Right ventricle myocardium superior (tissue), 1 donor: Measurements from ENCODE around the gene ATP10A. TPM values are rescaled to one million over a fixed set of nuclear protein-coding genes. Genes with fewer than 3 reads are reported as not detected.

Experiments used
- ATAC-seq: fragments of 200-7000 bp; cut with Tn5 transposase; one replicate; pipeline ENCODE4 v1.9.1; 2020; ENCODE audit warnings: mild to moderate bottlenecking; ENCODE audit not compliant: poor library complexity
- DNase-seq: peaks from one replicate; pipeline ENCODE4 v3.0.0-alpha.2; 2020
- intact Hi-C: fragments of 100-400 bp; cut with DNase I; formaldehyde crosslinking; loops from one replicate; pipeline ENCODE4 v1.11.2; 2022
- total RNA-seq: library from RNA; stranded (reverse); fragmentation: NEBNext Ultra II Directional; extraction: Animal tissue kit (Norgen Biotek cat#: 25700); gene quantifications from one replicate; pipeline ENCODE4 v1.2.1, GENCODE V29; 2021
- donor health status: DM: no; HTN: yes; CAD: no; lungs with severe emphysema.

ATP10A gene
- total RNA-seq, 1 donor from 2014 or later: 0.75 TPM

DNA sequence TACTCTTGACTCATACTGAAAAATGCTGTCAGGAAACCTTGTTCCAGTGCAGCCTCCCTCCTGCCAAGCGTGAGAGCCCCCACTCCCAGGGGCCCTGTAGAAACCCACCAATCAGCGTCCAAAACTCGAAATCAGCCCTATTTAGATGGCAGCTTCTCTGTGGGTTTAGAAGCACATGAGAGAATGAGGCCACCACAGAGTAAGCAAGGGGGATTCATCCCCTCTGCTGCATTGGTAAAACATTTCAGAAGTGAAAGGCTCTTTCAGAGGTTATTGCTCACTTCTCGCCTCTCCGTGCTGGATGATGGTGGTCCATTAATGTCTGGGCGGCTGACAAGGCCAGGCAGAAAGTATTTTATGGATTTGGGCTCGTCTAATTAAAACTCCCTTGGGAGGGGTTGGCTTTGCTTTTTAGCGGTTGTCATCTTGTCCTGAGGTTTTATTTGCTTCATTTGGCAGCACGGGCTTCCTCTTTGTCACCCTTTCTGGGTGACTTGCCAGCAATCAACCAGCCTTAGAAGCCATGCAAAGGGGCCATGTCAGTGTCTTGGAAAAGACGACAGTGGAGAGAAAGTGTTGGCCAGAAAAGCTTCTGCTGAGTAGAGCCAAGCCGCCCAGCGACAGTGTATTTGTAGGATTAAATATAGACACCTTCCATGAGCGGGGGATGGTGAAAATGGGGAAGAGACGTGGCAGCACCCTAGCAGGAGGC, 145.5 kb downstream of the ATP10A start:
- DNase-seq (no peak), ATAC-seq (no peak)
- intact Hi-C loops: no loop called here

- ATAC-seq (no peak), DNase-seq (no peak)
- intact Hi-C loops: no loop called here
Measured at GRCh38 chr15:25717127-25717456, 146.0 kb downstream of the ATP10A start.

DNA sequence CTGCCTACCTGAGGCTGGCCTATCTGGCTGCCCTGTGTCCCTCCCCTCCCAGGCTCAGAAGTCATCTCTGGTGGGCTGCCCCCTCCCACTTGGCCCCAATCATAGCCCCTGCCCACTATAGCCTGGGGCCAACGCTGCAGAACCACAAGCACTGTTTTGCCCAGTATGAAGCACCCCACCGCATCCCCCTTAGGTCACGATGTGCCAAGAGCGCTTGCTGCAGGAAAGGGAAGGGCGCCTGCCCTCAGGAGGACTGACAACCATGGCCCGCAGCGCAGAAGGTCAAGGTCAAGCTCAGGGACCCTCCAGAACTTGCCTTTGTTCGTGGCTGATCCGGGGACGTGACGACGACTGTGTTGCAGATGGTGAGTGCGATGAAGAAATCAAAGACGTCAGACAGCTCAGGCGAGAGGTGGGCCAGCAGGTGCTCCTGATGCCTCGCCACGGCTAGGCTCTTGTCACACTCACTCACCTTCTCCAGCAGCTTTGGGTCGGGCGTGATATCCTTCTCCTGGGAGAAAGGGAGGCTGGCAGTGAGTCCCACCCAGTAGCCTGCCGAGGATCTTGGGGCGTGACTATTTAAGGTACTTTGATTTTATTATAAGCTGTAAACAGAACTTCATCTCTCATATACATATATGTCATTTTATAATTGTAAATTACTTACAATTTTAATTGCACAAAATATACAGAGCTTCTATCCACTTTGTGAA, 146.6 kb downstream of the ATP10A start:
- ATAC-seq: no peak
- no peak for DNase-seq
- intact Hi-C loops: no loop called here

GRCh38 chr15:25715536-25716413, 147.4 kb downstream of the ATP10A start:
- intact Hi-C loops: no loop called here
- ATAC-seq: no peak
- DNase-seq: no peak

DNA sequence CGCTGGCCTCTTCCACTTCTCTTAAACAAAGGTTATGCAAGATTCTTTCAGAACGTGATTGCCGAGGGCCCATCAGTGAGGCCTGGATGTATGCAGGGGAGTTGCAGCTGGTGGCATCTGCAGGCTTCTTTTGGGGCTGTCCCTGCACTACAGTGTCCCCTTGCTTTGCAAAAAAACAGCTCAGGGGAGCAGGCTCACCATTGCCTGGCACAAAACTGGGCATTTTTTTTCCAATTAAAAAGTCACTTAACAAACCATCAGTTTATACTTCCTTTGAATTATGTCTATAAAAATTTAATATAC, 148.6 kb downstream of the ATP10A start:
- intact Hi-C loops: no loop called here
- ATAC-seq (no peak), DNase-seq (no peak)

DNA sequence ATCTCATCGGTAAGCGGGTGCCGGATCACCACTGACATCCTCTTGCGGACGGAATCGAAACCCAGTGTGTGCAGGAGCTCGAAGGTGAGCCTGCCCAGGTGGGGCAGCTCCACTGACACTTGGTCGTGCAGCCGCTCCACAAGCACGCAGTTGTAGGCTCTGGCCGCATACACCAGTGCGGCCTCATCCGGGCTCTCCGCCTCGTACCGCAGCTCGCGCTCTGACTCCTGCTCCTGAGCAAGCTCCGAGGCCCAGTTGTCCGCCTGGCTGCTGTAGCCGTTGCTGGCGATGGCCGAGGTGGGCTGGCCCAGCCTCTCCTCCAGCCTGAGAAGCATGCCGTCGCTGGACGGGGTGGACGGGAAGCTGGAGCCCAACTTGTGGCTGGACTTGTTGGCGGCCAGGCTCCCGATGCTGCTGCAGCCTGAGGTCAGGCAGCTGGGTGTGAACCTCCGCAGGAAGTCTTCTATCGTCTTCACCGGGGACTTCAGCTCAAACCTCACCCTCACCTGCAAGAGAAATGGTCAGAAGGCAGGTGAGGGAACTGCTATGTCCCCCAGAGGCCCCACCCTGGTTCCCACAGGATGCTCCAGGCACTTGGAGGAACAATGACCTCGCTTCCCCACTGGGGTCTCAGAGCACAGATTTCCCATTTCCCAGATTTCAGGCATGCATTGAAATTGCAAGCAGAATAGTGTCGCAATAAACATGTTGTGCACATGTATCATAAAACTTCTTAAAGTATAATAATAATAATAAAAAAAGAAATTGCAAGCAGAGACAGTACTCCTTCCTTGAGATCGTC, 149.2 kb downstream of the ATP10A start:
- DNase-seq (no peak), ATAC-seq (no peak)
- intact Hi-C loops: no loop called here

- intact Hi-C loops: no loop called here
- DNase-seq: no peak
- ATAC-seq: no peak
Measured at GRCh38 chr15:25712961-25713355, 150.2 kb downstream of the ATP10A start.

- ATAC-seq: no peak
- intact Hi-C loops: no loop called here
- DNase-seq: no peak
Measured at GRCh38 chr15:25712192-25712960, 150.8 kb downstream of the ATP10A start.

DNA sequence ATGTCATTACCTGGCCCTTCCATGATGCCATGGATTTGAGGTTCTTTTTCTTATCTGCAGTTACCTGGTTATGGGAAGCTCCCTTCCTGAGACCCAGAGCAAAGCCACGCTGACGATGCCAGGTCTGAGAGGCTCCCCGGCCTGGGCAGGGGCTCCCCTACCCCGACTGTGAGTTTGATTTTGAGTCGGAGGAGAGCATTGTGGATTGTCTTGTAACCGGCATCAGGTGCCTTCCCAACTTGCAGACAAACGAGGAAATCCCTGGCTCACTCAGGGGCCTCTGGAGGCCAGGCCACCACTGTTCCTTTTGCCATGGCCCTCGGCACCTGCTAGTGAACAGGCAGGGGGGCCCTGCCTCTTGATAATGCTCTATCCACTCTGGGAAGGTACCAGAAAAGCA, 151.4 kb downstream of the ATP10A start:
- DNase-seq: no peak
- intact Hi-C loops: no loop called here
- no peak for ATAC-seq

GRCh38 chr15:25711164-25711563, 152.0 kb downstream of the ATP10A start:
- ATAC-seq: no peak
- intact Hi-C loops: no loop called here

DNA sequence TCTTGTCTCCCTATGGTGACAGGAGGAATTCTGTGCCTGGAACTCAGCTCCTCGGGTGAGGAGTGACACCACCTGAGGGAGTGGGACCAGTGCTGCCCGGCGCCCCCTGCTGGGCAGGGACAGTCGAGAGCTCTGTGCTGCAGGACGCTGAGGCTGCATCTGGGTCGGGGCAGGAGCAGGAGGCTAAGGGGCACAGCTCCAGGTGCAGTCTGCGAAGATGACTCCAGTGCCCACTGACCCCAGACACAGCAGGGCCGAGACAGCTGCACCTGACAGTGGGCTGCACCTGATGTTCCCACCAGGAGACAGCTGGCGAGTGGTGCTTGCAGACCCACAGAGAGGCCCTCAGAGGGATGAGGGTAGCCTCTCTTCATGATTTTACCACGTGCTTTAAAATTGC, 152.9 kb downstream of the ATP10A start:
- intact Hi-C loops: no loop called here
- peak; percentile 73 for DNase-seq
- ATAC-seq: peak; percentile 87

More at GRCh38 chr15:25711164-25711563, 152.0 kb downstream of the ATP10A start:
- no peak for DNase-seq

DNA sequence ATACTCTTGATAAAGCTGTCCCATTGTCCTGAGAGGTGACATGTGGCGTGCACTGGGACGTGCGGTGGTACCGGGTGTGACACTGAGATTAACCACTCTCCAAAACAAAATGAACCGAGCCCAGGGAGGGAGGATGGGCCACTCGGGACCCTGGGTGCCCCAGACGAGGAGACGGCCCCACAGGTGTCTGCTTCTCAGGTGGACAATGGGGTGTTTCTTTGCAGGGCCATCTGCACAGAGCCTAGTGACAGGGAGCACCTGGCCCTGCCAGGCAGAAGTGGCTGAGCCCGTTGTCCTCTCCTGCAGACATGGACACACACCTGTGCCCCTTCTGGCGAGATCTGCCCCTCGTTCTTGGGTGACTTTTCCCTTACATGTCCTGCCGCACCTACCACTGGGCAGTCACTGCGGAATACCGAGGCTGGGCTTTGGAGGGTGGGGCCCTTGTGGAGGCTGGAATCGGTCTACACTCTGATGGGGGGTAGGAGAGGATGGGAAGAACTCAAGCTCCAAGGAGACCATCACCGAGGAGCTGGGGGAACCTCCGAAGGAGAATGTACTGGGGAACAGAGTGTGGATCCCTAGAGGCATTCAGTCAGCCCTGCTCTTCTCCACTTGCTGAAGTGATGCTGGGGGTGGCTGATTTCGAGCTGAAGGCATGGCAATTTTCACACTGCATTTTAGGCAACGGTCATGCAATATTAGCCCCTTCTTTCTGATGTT, 153.5 kb downstream of the ATP10A start:
- ATAC-seq: no peak
- intact Hi-C loops: loop anchor here (5.0 kb wide), 1 partner anchor 202 kb away; no protein-coding TSS in a partner anchor

DNA sequence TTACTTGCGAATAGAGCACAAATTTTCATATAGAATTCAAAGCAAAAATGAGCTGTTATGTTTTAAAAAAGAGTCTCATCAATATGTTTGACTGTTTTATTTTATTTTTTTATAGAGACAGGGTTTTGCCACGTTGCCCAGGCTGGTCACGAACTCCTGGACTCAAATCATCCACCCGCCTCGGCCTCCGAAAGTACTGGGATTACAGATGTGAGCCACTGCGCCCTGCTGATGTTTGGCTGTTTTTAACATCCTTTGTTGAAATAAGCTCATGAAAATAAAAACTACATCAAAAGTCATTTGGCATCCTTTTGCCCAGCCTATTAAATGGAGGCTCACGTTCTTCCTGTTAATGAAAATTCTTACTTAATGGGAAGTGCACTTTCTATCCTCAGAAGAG, 154.7 kb downstream of the ATP10A start:
- intact Hi-C loops: loop anchor here (5.0 kb wide), 1 partner anchor 201 kb away; no protein-coding TSS in a partner anchor
- DNase-seq: no peak
- no peak for ATAC-seq

More for the DNA sequence above, 153.5 kb downstream of the ATP10A start:
- DNase-seq: no peak

DNA sequence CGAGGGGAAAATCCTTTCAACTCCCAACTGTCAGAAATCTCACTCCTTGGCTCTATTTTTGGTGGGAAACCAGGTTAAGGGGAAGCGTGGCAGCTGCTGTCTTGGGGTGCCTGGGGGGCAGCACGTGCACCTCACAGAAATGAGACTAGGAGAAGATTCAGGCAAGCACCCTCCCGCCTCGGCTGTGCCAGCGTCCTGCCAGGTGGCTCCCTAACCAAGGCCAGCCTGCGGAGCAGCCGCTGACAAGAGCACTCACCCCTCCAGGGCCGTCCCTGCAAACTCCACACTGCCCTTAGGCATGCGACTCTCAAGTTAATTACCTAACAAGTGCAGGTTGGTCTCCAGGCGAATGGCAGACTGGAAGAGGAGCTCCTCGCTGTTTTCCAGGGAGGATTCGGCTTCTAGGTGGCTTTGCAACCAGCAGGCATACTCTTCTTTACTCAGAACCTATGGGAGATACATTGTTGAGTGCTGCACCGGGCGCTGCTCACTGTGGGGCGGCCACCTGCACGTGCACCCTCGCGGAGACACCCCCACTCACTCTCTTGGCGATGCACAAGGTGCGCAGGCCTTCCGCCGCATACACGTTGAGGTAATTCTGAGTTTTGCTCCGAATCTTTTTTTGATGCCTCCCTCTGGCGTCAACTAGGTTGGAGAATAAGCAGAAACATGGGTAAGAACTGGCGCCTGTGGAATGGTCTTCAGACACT, 155.3 kb downstream of the ATP10A start:
- intact Hi-C loops: loop anchor here (5.0 kb wide), 1 partner anchor 201 kb away; no protein-coding TSS in a partner anchor
- DNase-seq (no peak), ATAC-seq (no peak)

- DNase-seq (no peak), ATAC-seq (no peak)
- intact Hi-C loops: loop anchor here (5.0 kb wide), 1 partner anchor 199 kb away; no protein-coding TSS in a partner anchor
Measured at GRCh38 chr15:25706176-25706955, 156.8 kb downstream of the ATP10A start.
